CD14-positive monocyte (primary cell): Measurements from ENCODE around the gene MIA3. TPM values are rescaled to one million over a fixed set of nuclear protein-coding genes. Genes with fewer than 3 reads are reported as not detected.

Source experiments
- DNase-seq, 3 donors: peaks; one replicate each; pipeline ENCODE4 v3.0.0-alpha.2; 2011 to 2022
- H2AFZ ChIP-seq: 2 replicates; pipeline ENCODE4 v1.6.0; 2012; ENCODE audit warnings: mild to moderate bottlenecking, low read depth, low read length, inconsistent platforms; ENCODE audit not compliant: insufficient read depth, poor library complexity, severe bottlenecking
- H3K27ac ChIP-seq, 2 donors: 1 replicate in 1 of 2; 2 replicates in 1 of 2; pipeline ENCODE4 v1.5.1; 2012 to 2013; ENCODE audit warnings: low read length in 2 of 2, control low read depth in 1 of 2, inconsistent platforms in 1 of 2, low read depth in 1 of 2, mild to moderate bottlenecking in 1 of 2
- H3K27me3 ChIP-seq, 2 donors: one replicate each; pipeline versions ENCODE4 v1.6.0 to v1.6.1; 2011 to 2013; ENCODE audit warnings: low read length in 2 of 2; ENCODE audit not compliant: control insufficient read depth in 2 of 2, insufficient read depth in 2 of 2
- H3K36me3 ChIP-seq, 2 donors: replicated peaks in 1 of 2; 1 replicate in 1 of 2; 2 replicates in 1 of 2; pipeline versions ENCODE4 v1.5.1 to v1.6.1; 2012 to 2013; ENCODE audit warnings: low read length in 2 of 2, control low read depth in 1 of 2, inconsistent platforms in 1 of 2, mild to moderate bottlenecking in 1 of 2; ENCODE audit not compliant: insufficient read depth in 2 of 2, control insufficient read depth in 1 of 2
- H3K4me1 ChIP-seq, 2 donors: 1 replicate in 1 of 2; 2 replicates in 1 of 2; pipeline versions ENCODE4 v1.5.1 to v1.6.1; 2012 to 2013; ENCODE audit warnings: low read length in 2 of 2, control low read depth in 1 of 2, inconsistent platforms in 1 of 2, mild to moderate bottlenecking in 1 of 2, moderate library complexity in 1 of 2; ENCODE audit not compliant: insufficient read depth in 2 of 2, control insufficient read depth in 1 of 2
- H3K4me2 ChIP-seq: replicated peaks from 2 replicates; pipeline ENCODE3; 2012; ENCODE audit warnings: low read length, moderate library complexity, mild to moderate bottlenecking; ENCODE audit not compliant: poor library complexity, severe bottlenecking; ENCODE audit errors: extremely low read depth
- H3K4me3 ChIP-seq, 3 experiments: fragments of 200-600 bp in 1 of 3; sonication (generic) in 1 of 3; replicated peaks in 1 of 3; 1 replicate in 2 of 3; 2 replicates in 1 of 3; pipeline ENCODE4 v1.5.1; 2011 to 2013; ENCODE audit warnings: low read length in 3 of 3, mild to moderate bottlenecking in 3 of 3, control low read depth in 2 of 3, low read depth in 2 of 3, inconsistent platforms in 1 of 3, moderate library complexity in 1 of 3
- H3K79me2 ChIP-seq: 2 replicates; pipeline ENCODE4 v1.6.0; 2012; ENCODE audit warnings: mild to moderate bottlenecking, control low read depth, inconsistent platforms, low read length, moderate library complexity; ENCODE audit not compliant: insufficient read depth
- H3K9ac ChIP-seq: 2 replicates; pipeline ENCODE4 v1.6.0; 2017; ENCODE audit warnings: low read length, mild to moderate bottlenecking; ENCODE audit not compliant: insufficient read depth, poor library complexity, severe bottlenecking
- H3K9me3 ChIP-seq, 2 donors: replicated peaks in 1 of 2; 1 replicate in 1 of 2; 2 replicates in 1 of 2; pipeline versions ENCODE4 v1.5.1 to v1.6.1; 2012 to 2013; ENCODE audit warnings: low read length in 2 of 2, control low read depth in 1 of 2; ENCODE audit not compliant: control insufficient read depth in 1 of 2, insufficient read depth in 1 of 2
- H4K20me1 ChIP-seq: 2 replicates; pipeline ENCODE4 v1.6.0; 2012; ENCODE audit warnings: mild to moderate bottlenecking, low read length, control low read depth, moderate library complexity; ENCODE audit not compliant: insufficient read depth
- H3K27ac Mint-ChIP-seq, 7 donors: one replicate each; pipeline ENCODE4 v1.8.0; 2020; ENCODE audit warnings: mild to moderate bottlenecking in 7 of 7, mixed read lengths in 7 of 7, moderate library complexity in 6 of 7, inconsistent platforms in 2 of 7
- H3K27me3 Mint-ChIP-seq, 3 donors: one replicate each; pipeline ENCODE4 v1.8.0; 2021 to 2022; ENCODE audit warnings: low read depth in 3 of 3, mild to moderate bottlenecking in 3 of 3, mixed read lengths in 3 of 3, moderate library complexity in 3 of 3, inconsistent platforms in 1 of 3
- H3K36me3 Mint-ChIP-seq, 2 donors: one replicate each; pipeline ENCODE4 v1.8.0; 2020; ENCODE audit warnings: mixed read lengths in 2 of 2, inconsistent platforms in 1 of 2, mild to moderate bottlenecking in 1 of 2
- H3K4me1 Mint-ChIP-seq: one replicate; pipeline ENCODE4 v1.8.0; 2020; ENCODE audit warnings: mild to moderate bottlenecking, mixed read lengths
- H3K4me3 Mint-ChIP-seq, 2 donors: one replicate each; pipeline ENCODE4 v1.8.0; 2020; ENCODE audit warnings: mild to moderate bottlenecking in 2 of 2, mixed read lengths in 2 of 2, moderate library complexity in 1 of 2
- H3K9me3 Mint-ChIP-seq, 7 donors: one replicate each; pipeline ENCODE4 v1.8.0; 2020 to 2022; ENCODE audit warnings: mixed read lengths in 7 of 7, mild to moderate bottlenecking in 6 of 7, moderate library complexity in 6 of 7, inconsistent platforms in 2 of 7
- WGBS: methylation state at CpG from one replicate; pipeline ENCODE4 v1.1.5; 2013; ENCODE audit warnings: missing lambda C conversion rate; ENCODE audit not compliant: insufficient coverage; 5-methylcytosine and 5-hydroxymethylcytosine counted together
- intact Hi-C, 2 donors: fragments of 100-400 bp; cut with micrococcal nuclease; formaldehyde crosslinking; loops; one replicate each; pipeline versions ENCODE4 v1.15.0 to v1.15.1; 2023
- polyA plus RNA-seq, 3 donors: library from polyadenylated mRNA; depleted of rRNA in 1 of 3; unstranded in 2 of 3; stranded (reverse) in 1 of 3; fragments of 300-500 nt in 2 of 3; fragments of >200 nt in 1 of 3; fragmentation: Illumina TruSeq in 2 of 3; gene quantifications; 1 replicate in 2 of 3; 2 replicates in 1 of 3; pipeline ENCODE4 v1.2.3, GENCODE V29; 2012 to 2021
- TF ChIP-seq, protein P1 (sequence below): fragments of 200-600 bp; IDR thresholded peaks from one replicate; pipeline ENCODE4 v1.8.0; 2022; ENCODE audit warnings: antibody characterized with exemption, mild to moderate bottlenecking

MIA3 gene
- polyA plus RNA-seq, 3 donors, result 19.8 to 37.1 (median 36.6) TPM

DNA sequence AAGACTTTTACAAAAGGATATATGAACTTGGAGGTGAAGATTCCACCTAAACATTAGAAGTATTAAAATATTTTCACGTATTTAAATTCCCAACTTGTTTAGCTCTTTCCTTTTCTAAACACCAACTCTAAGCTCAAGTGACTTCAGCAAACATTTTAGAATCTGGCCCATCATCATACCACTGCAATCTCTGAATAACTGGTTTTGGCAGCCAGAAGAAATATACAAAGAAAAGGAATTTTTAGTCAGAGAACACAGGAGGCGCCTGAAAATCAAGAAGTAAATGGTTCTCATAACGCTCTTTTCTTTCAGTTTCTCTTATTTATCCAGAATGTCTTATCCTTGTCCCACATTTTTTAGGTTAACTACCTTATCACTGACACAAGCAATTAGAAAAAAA, 38.6 kb upstream of the MIA3 start:
- no peak for DNase-seq
- Histone ChIP-seq H3K27ac (no peak overlapping the region), H3K4me2 (no peak overlapping the region), H3K79me2 (peaks cover 24% of the 10 kb centered on the region), H3K9ac (no peak overlapping the region), H3K9me3 (no peaks in the 10 kb centered on the region), H2AFZ (no peak overlapping the region), H3K27me3 (no peaks in the 10 kb centered on the region), H3K4me1 (peaks cover 17 to 20% of the 10 kb centered on the region in 2 donors), H3K4me3 (no peak overlapping the region), H4K20me1 (no peaks in the 10 kb centered on the region), H3K36me3 (peaks cover 18 to 51% of the 10 kb centered on the region in 2 donors)
- intact Hi-C loops, result no loop called here
- no peaks in the 10 kb centered on the region for H3K9me3 Mint-ChIP-seq
- no peak overlapping the region for H3K27ac Mint-ChIP-seq
- no CpG with 5 or more reads among the region's 3 CpGs for WGBS
- H3K36me3 Mint-ChIP-seq, result peaks cover 40 to 49% of the 10 kb centered on the region in 2 donors
- no peak overlapping the region for H3K4me3 Mint-ChIP-seq
- TF ChIP-seq, protein P1, sequence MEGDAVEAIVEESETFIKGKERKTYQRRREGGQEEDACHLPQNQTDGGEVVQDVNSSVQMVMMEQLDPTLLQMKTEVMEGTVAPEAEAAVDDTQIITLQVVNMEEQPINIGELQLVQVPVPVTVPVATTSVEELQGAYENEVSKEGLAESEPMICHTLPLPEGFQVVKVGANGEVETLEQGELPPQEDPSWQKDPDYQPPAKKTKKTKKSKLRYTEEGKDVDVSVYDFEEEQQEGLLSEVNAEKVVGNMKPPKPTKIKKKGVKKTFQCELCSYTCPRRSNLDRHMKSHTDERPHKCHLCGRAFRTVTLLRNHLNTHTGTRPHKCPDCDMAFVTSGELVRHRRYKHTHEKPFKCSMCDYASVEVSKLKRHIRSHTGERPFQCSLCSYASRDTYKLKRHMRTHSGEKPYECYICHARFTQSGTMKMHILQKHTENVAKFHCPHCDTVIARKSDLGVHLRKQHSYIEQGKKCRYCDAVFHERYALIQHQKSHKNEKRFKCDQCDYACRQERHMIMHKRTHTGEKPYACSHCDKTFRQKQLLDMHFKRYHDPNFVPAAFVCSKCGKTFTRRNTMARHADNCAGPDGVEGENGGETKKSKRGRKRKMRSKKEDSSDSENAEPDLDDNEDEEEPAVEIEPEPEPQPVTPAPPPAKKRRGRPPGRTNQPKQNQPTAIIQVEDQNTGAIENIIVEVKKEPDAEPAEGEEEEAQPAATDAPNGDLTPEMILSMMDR, result no peak
- no peaks in the 10 kb centered on the region for H3K27me3 Mint-ChIP-seq
- peaks cover 26% of the 10 kb centered on the region for H3K4me1 Mint-ChIP-seq

DNA sequence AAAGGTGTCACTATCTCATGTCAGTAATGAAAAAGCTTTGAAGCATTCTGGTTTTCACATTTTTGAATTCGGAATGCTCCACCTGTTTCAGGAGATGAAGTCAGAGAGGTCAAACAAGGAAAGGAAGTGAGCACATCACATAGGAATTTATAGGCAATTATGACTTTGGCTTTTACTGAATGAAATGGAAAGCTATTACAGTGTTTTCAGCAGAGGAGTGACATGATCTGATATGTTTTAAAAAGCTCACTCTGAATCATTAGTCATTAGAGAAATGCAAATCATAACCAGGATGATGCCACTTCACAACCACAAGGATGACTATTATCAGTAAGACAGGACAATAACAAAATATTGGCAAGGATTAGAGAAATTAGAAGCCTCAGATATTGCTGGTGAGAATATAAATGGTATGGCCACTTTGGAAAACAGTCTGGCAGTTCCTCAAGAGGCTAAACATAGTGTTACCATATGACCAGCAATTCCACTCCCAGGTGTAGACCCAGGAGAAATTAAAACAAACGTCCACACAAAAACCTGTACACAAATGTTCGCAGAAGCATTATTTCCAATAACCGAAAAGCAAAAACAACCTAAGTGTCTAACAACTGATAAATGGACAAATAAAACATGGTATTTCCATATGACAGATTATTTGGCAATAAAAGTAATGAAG, 35.7 kb upstream of the MIA3 start:
- Mint-ChIP-seq H3K4me1 (peaks cover 27% of the 10 kb centered on the region), H3K36me3 (peaks cover 33 to 36% of the 10 kb centered on the region in 2 donors), H3K27ac (peak overlapping the region in 4 of 7 donors; percentile 86 to 94 (median 90)), H3K27me3 (no peaks in the 10 kb centered on the region), H3K9me3 (no peaks in the 10 kb centered on the region), H3K4me3 (peak overlapping the region in 1 of 2 donors; percentile 95)
- Histone ChIP-seq H3K27me3 (no peaks in the 10 kb centered on the region), H3K4me3 (peak overlapping the region in 1 of 3 experiments; percentile 72), H3K79me2 (peaks cover 32% of the 10 kb centered on the region), H3K27ac (peak overlapping the region; percentile 77 to 83), H3K9me3 (no peaks in the 10 kb centered on the region), H2AFZ (peak overlapping the region; percentile 73), H3K4me2 (peak overlapping the region; percentile 73), H4K20me1 (no peaks in the 10 kb centered on the region), H3K4me1 (peaks cover 17 to 20% of the 10 kb centered on the region in 2 donors), H3K9ac (peak overlapping the region; percentile 51), H3K36me3 (peaks cover 8 to 39% of the 10 kb centered on the region in 2 donors)
- no peak for DNase-seq
- TF ChIP-seq, protein P1, result no peak
- 67% methylated on average over 1 of the region's 4 CpGs for WGBS
- intact Hi-C loops, result no loop called here
